ENCODE data around the gene BANF1. TPM values are rescaled to one million over a fixed set of nuclear protein-coding genes. Genes with fewer than 3 reads are reported as not detected.

The BANF1 gene
- total RNA-seq, 4 donors from 2014 or later = 32.1 to 54.2 (median 42.6) TPM

GRCh38 chr11:66026017-66026529 is 23.8 kb downstream of the BANF1 start, which contains the start of gene CATSPER1:
Gene CATSPER1, minus strand, starts transcription at chr11:66026479. Its CDS starts 100 bp downstream, at chr11:66026379.
- Histone ChIP-seq H3K36me3 (no peaks in the 10 kb centered on the region), H3K9me3 (no peaks in the 10 kb centered on the region), H3K27me3 (peaks cover 10% of the 10 kb centered on the region), H3K4me3 (no peak within 1 kb of the TSS), H3K4me1 (peaks cover 9% of the 10 kb centered on the region), H3K27ac (no peak within 1 kb of the TSS)
- TF ChIP-seq POLR2AphosphoS5 (IDR thresholded peaks at IDR 0.05) (no peak), EP300 (IDR thresholded peaks at IDR 0.05) (no peak), CTCF (IDR thresholded peaks at IDR 0.05) (no peak), POLR2A (IDR thresholded peaks at IDR 0.05) (no peak)
- 93% methylated on average over 18 of the region's 18 CpGs for WGBS
- no peak for DNase-seq (ENCODE audit: low spot score in 2 of 2)

GRCh38 chr11:66032957-66033735 is 30.8 kb downstream of the BANF1 start:
- Histone ChIP-seq H3K27me3 (peaks cover 5% of the 10 kb centered on the region), H3K36me3 (no peaks in the 10 kb centered on the region), H3K27ac (no peak overlapping the region), H3K4me1 (no peaks in the 10 kb centered on the region), H3K9me3 (no peaks in the 10 kb centered on the region), H3K4me3 (no peak overlapping the region)
- TF ChIP-seq EP300 (IDR thresholded peaks at IDR 0.05) (no peak), CTCF (IDR thresholded peaks at IDR 0.05) (no peak), POLR2AphosphoS5 (IDR thresholded peaks at IDR 0.05) (no peak), POLR2A (IDR thresholded peaks at IDR 0.05) (no peak)
- DNase-seq (ENCODE audit: low spot score in 2 of 2) = no peak
- WGBS = 88% methylated on average over 8 of the region's 8 CpGs

- no peak for DNase-seq (ENCODE audit: low spot score in 2 of 2)
- 70% methylated on average over 9 of the region's 9 CpGs for WGBS
- Histone ChIP-seq H3K9me3 (no peaks in the 10 kb centered on the region), H3K36me3 (no peaks in the 10 kb centered on the region), H3K27me3 (peaks cover 5% of the 10 kb centered on the region), H3K4me1 (no peaks in the 10 kb centered on the region), H3K4me3 (no peak overlapping the region), H3K27ac (no peak overlapping the region)
- TF ChIP-seq POLR2AphosphoS5 (IDR thresholded peaks at IDR 0.05) (no peak), CTCF (IDR thresholded peaks at IDR 0.05) (no peak), EP300 (IDR thresholded peaks at IDR 0.05) (no peak), POLR2A (IDR thresholded peaks at IDR 0.05) (no peak)
These were observed 33.5 kb downstream of the BANF1 start for GRCh38 chr11:66035653-66036333.

- WGBS = 85% methylated on average over 5 of the region's 5 CpGs
- no peak for DNase-seq (ENCODE audit: low spot score in 2 of 2)
- H3K4me1 ChIP-seq = no peaks in the 10 kb centered on the region
- peaks cover 5% of the 10 kb centered on the region for H3K27me3 ChIP-seq
- H3K4me3 ChIP-seq = no peak overlapping the region
- H3K9me3 ChIP-seq = no peaks in the 10 kb centered on the region
- TF ChIP-seq CTCF (IDR thresholded peaks at IDR 0.05) (no peak), POLR2A (IDR thresholded peaks at IDR 0.05) (no peak), POLR2AphosphoS5 (IDR thresholded peaks at IDR 0.05) (no peak)
- no peaks in the 10 kb centered on the region for H3K36me3 ChIP-seq
- no peak overlapping the region for H3K27ac ChIP-seq
These were observed 34.0 kb downstream of the BANF1 start for GRCh38 chr11:66036334-66036710.

- H3K4me1 ChIP-seq = no peaks in the 10 kb centered on the region
- no peaks in the 10 kb centered on the region for H3K36me3 ChIP-seq
- peaks cover 5% of the 10 kb centered on the region for H3K27me3 ChIP-seq
- no peak for TF ChIP-seq EP300 (IDR thresholded peaks at IDR 0.05)
- TF ChIP-seq POLR2A (IDR thresholded peaks at IDR 0.05) = no peak
- TF ChIP-seq POLR2AphosphoS5 (IDR thresholded peaks at IDR 0.05) = no peak
- TF ChIP-seq CTCF (IDR thresholded peaks at IDR 0.05) = no peak
- 78% methylated on average over 3 of the region's 3 CpGs for WGBS
- no peak for DNase-seq (ENCODE audit: low spot score in 2 of 2)
- H3K9me3 ChIP-seq = no peaks in the 10 kb centered on the region
- H3K27ac ChIP-seq = no peak overlapping the region
- H3K4me3 ChIP-seq = no peak overlapping the region
These were observed 35.0 kb downstream of the BANF1 start for GRCh38 chr11:66037327-66037726.

Measured in suprapubic skin (tissue), 4 donors.